ENCODE measurements around the gene RPL27. TPM values are rescaled to one million over a fixed set of nuclear protein-coding genes. Genes with fewer than 3 reads are reported as not detected.

The RPL27 gene
- total and polyA plus RNA-seq, 2 of the 13 experiments (the other 11 are each of a cell fraction or from before 2014, with no cell fraction given) = 1,585 to 5,840 TPM

DNA sequence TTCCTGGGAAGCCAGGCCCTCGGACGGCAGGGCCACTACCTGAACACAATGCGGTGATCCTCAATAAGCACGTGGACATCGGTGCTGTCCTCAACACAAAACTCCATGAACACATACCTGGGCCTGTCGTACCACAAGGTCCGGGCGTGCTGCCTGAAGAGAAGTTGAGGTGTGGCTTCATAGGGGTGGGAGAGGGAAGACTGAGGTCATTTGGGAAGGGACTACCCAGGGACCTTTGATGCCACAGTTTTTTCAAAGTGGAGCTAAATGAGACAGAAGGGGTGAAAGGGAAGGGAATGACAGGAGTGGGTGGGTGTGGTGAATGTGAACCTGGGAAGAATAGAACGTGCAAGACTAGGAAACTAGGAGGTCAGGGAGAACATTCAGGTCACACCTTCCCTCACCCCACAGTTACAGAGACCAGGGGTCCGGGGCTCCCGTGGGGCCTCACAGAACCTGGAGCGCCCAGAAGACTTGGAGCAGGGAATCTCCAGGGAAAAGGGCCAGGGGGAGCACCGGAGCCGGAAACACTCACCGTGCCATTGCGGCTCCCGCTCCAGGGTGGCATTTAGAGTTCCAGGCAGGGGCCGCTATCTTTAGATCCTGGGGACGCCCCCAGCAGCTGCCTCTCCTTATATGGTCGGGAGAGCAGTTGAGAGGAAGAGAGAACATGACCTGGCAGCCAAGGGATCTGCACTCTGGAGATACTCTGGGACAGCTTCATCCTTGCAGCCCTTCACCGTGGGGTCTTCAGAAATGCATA lies 18.5 kb upstream of the RPL27 start, which contains the start of gene PTGES3L (continued):
- TF ChIP-seq, protein P1, sequence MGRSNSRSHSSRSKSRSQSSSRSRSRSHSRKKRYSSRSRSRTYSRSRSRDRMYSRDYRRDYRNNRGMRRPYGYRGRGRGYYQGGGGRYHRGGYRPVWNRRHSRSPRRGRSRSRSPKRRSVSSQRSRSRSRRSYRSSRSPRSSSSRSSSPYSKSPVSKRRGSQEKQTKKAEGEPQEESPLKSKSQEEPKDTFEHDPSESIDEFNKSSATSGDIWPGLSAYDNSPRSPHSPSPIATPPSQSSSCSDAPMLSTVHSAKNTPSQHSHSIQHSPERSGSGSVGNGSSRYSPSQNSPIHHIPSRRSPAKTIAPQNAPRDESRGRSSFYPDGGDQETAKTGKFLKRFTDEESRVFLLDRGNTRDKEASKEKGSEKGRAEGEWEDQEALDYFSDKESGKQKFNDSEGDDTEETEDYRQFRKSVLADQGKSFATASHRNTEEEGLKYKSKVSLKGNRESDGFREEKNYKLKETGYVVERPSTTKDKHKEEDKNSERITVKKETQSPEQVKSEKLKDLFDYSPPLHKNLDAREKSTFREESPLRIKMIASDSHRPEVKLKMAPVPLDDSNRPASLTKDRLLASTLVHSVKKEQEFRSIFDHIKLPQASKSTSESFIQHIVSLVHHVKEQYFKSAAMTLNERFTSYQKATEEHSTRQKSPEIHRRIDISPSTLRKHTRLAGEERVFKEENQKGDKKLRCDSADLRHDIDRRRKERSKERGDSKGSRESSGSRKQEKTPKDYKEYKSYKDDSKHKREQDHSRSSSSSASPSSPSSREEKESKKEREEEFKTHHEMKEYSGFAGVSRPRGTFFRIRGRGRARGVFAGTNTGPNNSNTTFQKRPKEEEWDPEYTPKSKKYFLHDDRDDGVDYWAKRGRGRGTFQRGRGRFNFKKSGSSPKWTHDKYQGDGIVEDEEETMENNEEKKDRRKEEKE (IDR thresholded peaks at IDR 0.05) = no peak
- TF ChIP-seq TCF7 (IDR thresholded peaks at IDR 0.05; ENCODE audit: low read depth) = no peak
- no peak for TF ChIP-seq CBX5 (CRISPR knock-in tag; IDR thresholded peaks at IDR 0.05; ENCODE audit: borderline replicate concordance)
- peak; percentile 77; the same call in 1 of the 2 replicates for TF ChIP-seq BRCA1 (CRISPR knock-in tag; IDR thresholded peaks at IDR 0.05)
- TF ChIP-seq CCDC6 (CRISPR knock-in tag; IDR thresholded peaks at IDR 0.05) = peak; percentile 15; the same call in 1 of the 2 replicates
- TF ChIP-seq SUZ12 (IDR thresholded peaks at IDR 0.05; ENCODE audit: low read depth, low read length) = no peak
- TF ChIP-seq U2AF2 (IDR thresholded peaks at IDR 0.05; ENCODE audit: low read depth, low read length) = no peak
- no peak for TF ChIP-seq TRIM24 (CRISPR knock-in tag; IDR thresholded peaks at IDR 0.05)
- TF ChIP-seq, protein P2, sequence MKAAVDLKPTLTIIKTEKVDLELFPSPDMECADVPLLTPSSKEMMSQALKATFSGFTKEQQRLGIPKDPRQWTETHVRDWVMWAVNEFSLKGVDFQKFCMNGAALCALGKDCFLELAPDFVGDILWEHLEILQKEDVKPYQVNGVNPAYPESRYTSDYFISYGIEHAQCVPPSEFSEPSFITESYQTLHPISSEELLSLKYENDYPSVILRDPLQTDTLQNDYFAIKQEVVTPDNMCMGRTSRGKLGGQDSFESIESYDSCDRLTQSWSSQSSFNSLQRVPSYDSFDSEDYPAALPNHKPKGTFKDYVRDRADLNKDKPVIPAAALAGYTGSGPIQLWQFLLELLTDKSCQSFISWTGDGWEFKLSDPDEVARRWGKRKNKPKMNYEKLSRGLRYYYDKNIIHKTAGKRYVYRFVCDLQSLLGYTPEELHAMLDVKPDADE (CRISPR knock-in tag; IDR thresholded peaks at IDR 0.05) = no peak
- peak; percentile 3; the same call in 1 of the 2 replicates for TF ChIP-seq MTF2 (CRISPR knock-in tag; IDR thresholded peaks at IDR 0.05; ENCODE audit: borderline replicate concordance)
- TF ChIP-seq NCOA5 (CRISPR knock-in tag; IDR thresholded peaks at IDR 0.05) = no peak
- no peak for TF ChIP-seq ZNF672 (CRISPR knock-in tag; IDR thresholded peaks at IDR 0.05)
- TF ChIP-seq, protein P3, sequence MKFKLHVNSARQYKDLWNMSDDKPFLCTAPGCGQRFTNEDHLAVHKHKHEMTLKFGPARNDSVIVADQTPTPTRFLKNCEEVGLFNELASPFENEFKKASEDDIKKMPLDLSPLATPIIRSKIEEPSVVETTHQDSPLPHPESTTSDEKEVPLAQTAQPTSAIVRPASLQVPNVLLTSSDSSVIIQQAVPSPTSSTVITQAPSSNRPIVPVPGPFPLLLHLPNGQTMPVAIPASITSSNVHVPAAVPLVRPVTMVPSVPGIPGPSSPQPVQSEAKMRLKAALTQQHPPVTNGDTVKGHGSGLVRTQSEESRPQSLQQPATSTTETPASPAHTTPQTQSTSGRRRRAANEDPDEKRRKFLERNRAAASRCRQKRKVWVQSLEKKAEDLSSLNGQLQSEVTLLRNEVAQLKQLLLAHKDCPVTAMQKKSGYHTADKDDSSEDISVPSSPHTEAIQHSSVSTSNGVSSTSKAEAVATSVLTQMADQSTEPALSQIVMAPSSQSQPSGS (CRISPR knock-in tag; IDR thresholded peaks at IDR 0.05) = no peak
- TF ChIP-seq ZBTB7A (CRISPR knock-in tag; IDR thresholded peaks at IDR 0.05) = 0 out of 2 replicates have a peak, but pooled peaks have one; percentile 28
- TF ChIP-seq MZF1 (CRISPR knock-in tag; IDR thresholded peaks at IDR 0.05; ENCODE audit: borderline replicate concordance) = no peak
- no peak for TF ChIP-seq SMAD9 (CRISPR knock-in tag; IDR thresholded peaks at IDR 0.05)
- no peak for TF ChIP-seq HES4 (CRISPR knock-in tag; IDR thresholded peaks at IDR 0.05; ENCODE audit: borderline replicate concordance)
- TF ChIP-seq, protein P4, sequence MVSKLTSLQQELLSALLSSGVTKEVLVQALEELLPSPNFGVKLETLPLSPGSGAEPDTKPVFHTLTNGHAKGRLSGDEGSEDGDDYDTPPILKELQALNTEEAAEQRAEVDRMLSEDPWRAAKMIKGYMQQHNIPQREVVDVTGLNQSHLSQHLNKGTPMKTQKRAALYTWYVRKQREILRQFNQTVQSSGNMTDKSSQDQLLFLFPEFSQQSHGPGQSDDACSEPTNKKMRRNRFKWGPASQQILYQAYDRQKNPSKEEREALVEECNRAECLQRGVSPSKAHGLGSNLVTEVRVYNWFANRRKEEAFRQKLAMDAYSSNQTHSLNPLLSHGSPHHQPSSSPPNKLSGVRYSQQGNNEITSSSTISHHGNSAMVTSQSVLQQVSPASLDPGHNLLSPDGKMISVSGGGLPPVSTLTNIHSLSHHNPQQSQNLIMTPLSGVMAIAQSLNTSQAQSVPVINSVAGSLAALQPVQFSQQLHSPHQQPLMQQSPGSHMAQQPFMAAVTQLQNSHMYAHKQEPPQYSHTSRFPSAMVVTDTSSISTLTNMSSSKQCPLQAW (CRISPR knock-in tag; IDR thresholded peaks at IDR 0.05) = peak; percentile 2; the same call in 1 of the 2 replicates
- TF ChIP-seq PCBP2 (optimal IDR thresholded peaks at IDR 0.05; ENCODE audit: low read depth, low read length, poor library complexity, severe bottlenecking) = no peak
- TF ChIP-seq ZNF205 (CRISPR knock-in tag; IDR thresholded peaks at IDR 0.05) = no peak; the same call in 1 of the 2 replicates
- TF ChIP-seq MAFG (CRISPR knock-in tag; IDR thresholded peaks at IDR 0.05) = no peak

Measured in HepG2 (cell line).